CD14-positive monocyte (primary cell): ENCODE results near the gene CYBRD1. TPM values are rescaled to one million over a fixed set of nuclear protein-coding genes. Genes with fewer than 3 reads are reported as not detected.
A peak's percentile ranks its signal among the peaks of the same experiment; 100 is the strongest.

ENCODE experiments used
- DNase-seq, 3 donors: peaks; one replicate each; pipeline ENCODE4 v3.0.0-alpha.2; 2011 to 2022
- H2AFZ ChIP-seq: 2 replicates; pipeline ENCODE4 v1.6.0; 2012; ENCODE audit warnings: mild to moderate bottlenecking, low read depth, low read length, inconsistent platforms; ENCODE audit not compliant: insufficient read depth, poor library complexity, severe bottlenecking
- H3K27ac ChIP-seq, 2 donors: 1 replicate in 1 of 2; 2 replicates in 1 of 2; pipeline ENCODE4 v1.5.1; 2012 to 2013; ENCODE audit warnings: low read length in 2 of 2, control low read depth in 1 of 2, inconsistent platforms in 1 of 2, low read depth in 1 of 2, mild to moderate bottlenecking in 1 of 2
- H3K27me3 ChIP-seq, 2 donors: one replicate each; pipeline versions ENCODE4 v1.6.0 to v1.6.1; 2011 to 2013; ENCODE audit warnings: low read length in 2 of 2; ENCODE audit not compliant: control insufficient read depth in 2 of 2, insufficient read depth in 2 of 2
- H3K36me3 ChIP-seq, 2 donors: replicated peaks in 1 of 2; 1 replicate in 1 of 2; 2 replicates in 1 of 2; pipeline versions ENCODE4 v1.5.1 to v1.6.1; 2012 to 2013; ENCODE audit warnings: low read length in 2 of 2, control low read depth in 1 of 2, inconsistent platforms in 1 of 2, mild to moderate bottlenecking in 1 of 2; ENCODE audit not compliant: insufficient read depth in 2 of 2, control insufficient read depth in 1 of 2
- H3K4me1 ChIP-seq, 2 donors: 1 replicate in 1 of 2; 2 replicates in 1 of 2; pipeline versions ENCODE4 v1.5.1 to v1.6.1; 2012 to 2013; ENCODE audit warnings: low read length in 2 of 2, control low read depth in 1 of 2, inconsistent platforms in 1 of 2, mild to moderate bottlenecking in 1 of 2, moderate library complexity in 1 of 2; ENCODE audit not compliant: insufficient read depth in 2 of 2, control insufficient read depth in 1 of 2
- H3K4me2 ChIP-seq: replicated peaks from 2 replicates; pipeline ENCODE3; 2012; ENCODE audit warnings: low read length, moderate library complexity, mild to moderate bottlenecking; ENCODE audit not compliant: poor library complexity, severe bottlenecking; ENCODE audit errors: extremely low read depth
- H3K4me3 ChIP-seq, 3 experiments: fragments of 200-600 bp in 1 of 3; sonication (generic) in 1 of 3; replicated peaks in 1 of 3; 1 replicate in 2 of 3; 2 replicates in 1 of 3; pipeline ENCODE4 v1.5.1; 2011 to 2013; ENCODE audit warnings: low read length in 3 of 3, mild to moderate bottlenecking in 3 of 3, control low read depth in 2 of 3, low read depth in 2 of 3, inconsistent platforms in 1 of 3, moderate library complexity in 1 of 3
- H3K79me2 ChIP-seq: 2 replicates; pipeline ENCODE4 v1.6.0; 2012; ENCODE audit warnings: mild to moderate bottlenecking, control low read depth, inconsistent platforms, low read length, moderate library complexity; ENCODE audit not compliant: insufficient read depth
- H3K9ac ChIP-seq: 2 replicates; pipeline ENCODE4 v1.6.0; 2017; ENCODE audit warnings: low read length, mild to moderate bottlenecking; ENCODE audit not compliant: insufficient read depth, poor library complexity, severe bottlenecking
- H3K9me3 ChIP-seq, 2 donors: replicated peaks in 1 of 2; 1 replicate in 1 of 2; 2 replicates in 1 of 2; pipeline versions ENCODE4 v1.5.1 to v1.6.1; 2012 to 2013; ENCODE audit warnings: low read length in 2 of 2, control low read depth in 1 of 2; ENCODE audit not compliant: control insufficient read depth in 1 of 2, insufficient read depth in 1 of 2
- H4K20me1 ChIP-seq: 2 replicates; pipeline ENCODE4 v1.6.0; 2012; ENCODE audit warnings: mild to moderate bottlenecking, low read length, control low read depth, moderate library complexity; ENCODE audit not compliant: insufficient read depth
- H3K27ac Mint-ChIP-seq, 7 donors: one replicate each; pipeline ENCODE4 v1.8.0; 2020; ENCODE audit warnings: mild to moderate bottlenecking in 7 of 7, mixed read lengths in 7 of 7, moderate library complexity in 6 of 7, inconsistent platforms in 2 of 7
- H3K27me3 Mint-ChIP-seq, 3 donors: one replicate each; pipeline ENCODE4 v1.8.0; 2021 to 2022; ENCODE audit warnings: low read depth in 3 of 3, mild to moderate bottlenecking in 3 of 3, mixed read lengths in 3 of 3, moderate library complexity in 3 of 3, inconsistent platforms in 1 of 3
- H3K36me3 Mint-ChIP-seq, 2 donors: one replicate each; pipeline ENCODE4 v1.8.0; 2020; ENCODE audit warnings: mixed read lengths in 2 of 2, inconsistent platforms in 1 of 2, mild to moderate bottlenecking in 1 of 2
- H3K4me1 Mint-ChIP-seq: one replicate; pipeline ENCODE4 v1.8.0; 2020; ENCODE audit warnings: mild to moderate bottlenecking, mixed read lengths
- H3K4me3 Mint-ChIP-seq, 2 donors: one replicate each; pipeline ENCODE4 v1.8.0; 2020; ENCODE audit warnings: mild to moderate bottlenecking in 2 of 2, mixed read lengths in 2 of 2, moderate library complexity in 1 of 2
- H3K9me3 Mint-ChIP-seq, 7 donors: one replicate each; pipeline ENCODE4 v1.8.0; 2020 to 2022; ENCODE audit warnings: mixed read lengths in 7 of 7, mild to moderate bottlenecking in 6 of 7, moderate library complexity in 6 of 7, inconsistent platforms in 2 of 7
- CTCF ChIP-seq: fragments of 200-600 bp; IDR thresholded peaks from one replicate; pipeline ENCODE4 v1.8.0; 2022; ENCODE audit warnings: antibody characterized with exemption, mild to moderate bottlenecking
- WGBS: methylation state at CpG from one replicate; pipeline ENCODE4 v1.1.5; 2013; ENCODE audit warnings: missing lambda C conversion rate; ENCODE audit not compliant: insufficient coverage; 5-methylcytosine and 5-hydroxymethylcytosine counted together
- intact Hi-C, 2 donors: fragments of 100-400 bp; cut with micrococcal nuclease; formaldehyde crosslinking; loops; one replicate each; pipeline versions ENCODE4 v1.15.0 to v1.15.1; 2023
- polyA plus RNA-seq, 3 donors: library from polyadenylated mRNA; depleted of rRNA in 1 of 3; unstranded in 2 of 3; stranded (reverse) in 1 of 3; fragments of 300-500 nt in 2 of 3; fragments of >200 nt in 1 of 3; fragmentation: Illumina TruSeq in 2 of 3; gene quantifications; 1 replicate in 2 of 3; 2 replicates in 1 of 3; pipeline ENCODE4 v1.2.3, GENCODE V29; 2012 to 2021

The CYBRD1 gene
- polyA plus RNA-seq, 3 donors, result 21.7 to 61.0 (median 47.3) TPM

GRCh38 chr2:171480908-171481307 lies 41.4 kb upstream of the CYBRD1 start:
- Mint-ChIP-seq H3K9me3 (no peaks in the 10 kb centered on the region), H3K4me3 (no peak overlapping the region), H3K4me1 (peaks cover 10% of the 10 kb centered on the region), H3K36me3 (peaks cover 60 to 66% of the 10 kb centered on the region in 2 donors), H3K27me3 (no peaks in the 10 kb centered on the region), H3K27ac (no peak overlapping the region)
- Histone ChIP-seq H3K4me2 (no peak overlapping the region), H3K27me3 (no peaks in the 10 kb centered on the region), H4K20me1 (no peaks in the 10 kb centered on the region), H3K9me3 (no peaks in the 10 kb centered on the region), H3K9ac (no peak overlapping the region), H3K36me3 (peaks cover 38 to 78% of the 10 kb centered on the region in 2 donors), H3K79me2 (no peaks in the 10 kb centered on the region), H3K4me1 (no peaks in the 10 kb centered on the region), H3K4me3 (no peak overlapping the region), H2AFZ (no peak overlapping the region), H3K27ac (no peak overlapping the region)
- no peak for TF ChIP-seq CTCF
- DNase-seq, result no peak
- intact Hi-C loops, result no loop called here
- WGBS, result no CpG with 5 or more reads among the region's 1 CpG

DNA sequence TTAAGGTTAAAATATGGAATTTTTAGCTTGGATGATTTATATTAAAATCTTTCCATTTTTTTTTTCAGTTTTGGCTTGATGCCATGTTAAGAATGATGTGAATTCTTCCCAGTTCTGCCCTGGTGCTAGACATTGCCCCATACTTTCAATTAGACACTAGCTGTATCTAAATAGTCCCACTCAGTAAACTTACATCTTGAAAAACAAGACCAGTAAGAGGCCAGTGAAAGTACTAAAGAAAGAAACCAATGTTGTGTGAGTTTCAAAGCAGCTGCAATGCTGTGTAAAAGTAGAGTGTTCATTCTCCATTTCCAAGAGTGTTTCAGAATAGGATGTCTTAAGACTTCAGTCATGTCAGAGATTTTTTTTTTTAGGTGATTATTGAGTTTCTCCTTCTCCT lies 40.0 kb upstream of the CYBRD1 start:
- H3K79me2 ChIP-seq, result no peaks in the 10 kb centered on the region
- TF ChIP-seq CTCF, result no peak
- Mint-ChIP-seq H3K36me3 (peaks cover 61 to 67% of the 10 kb centered on the region in 2 donors), H3K4me3 (no peak overlapping the region), H3K27ac (peak overlapping the region in 1 of 7 donors; percentile 26), H3K9me3 (peaks cover 0 to under 1% (median 0%) of the 10 kb centered on the region in 7 donors), H3K4me1 (peaks cover 10% of the 10 kb centered on the region), H3K27me3 (no peaks in the 10 kb centered on the region)
- H3K36me3 ChIP-seq, result peaks cover 26 to 66% of the 10 kb centered on the region in 2 donors
- no peaks in the 10 kb centered on the region for H3K4me1 ChIP-seq
- H3K9ac ChIP-seq, result no peak overlapping the region
- no peak overlapping the region for H3K27ac ChIP-seq
- no peak overlapping the region for H2AFZ ChIP-seq
- DNase-seq, result no peak
- H3K4me2 ChIP-seq, result no peak overlapping the region
- no peaks in the 10 kb centered on the region for H4K20me1 ChIP-seq
- H3K27me3 ChIP-seq, result no peaks in the 10 kb centered on the region
- peaks cover 0 to under 1% of the 10 kb centered on the region in 2 donors for H3K9me3 ChIP-seq
- intact Hi-C loops, result no loop called here
- no peak overlapping the region for H3K4me3 ChIP-seq
